K562 (cell line): Measurements from ENCODE around the gene API5. TPM values are rescaled to one million over a fixed set of nuclear protein-coding genes. Genes with fewer than 3 reads are reported as not detected.

Experiments
- ATAC-seq: fragments of 200-7000 bp; cut with Tn5 transposase; 3 replicates; pipeline ENCODE4 v1.9.1; 2020; ENCODE audit warnings: moderate library complexity
- BruUV-seq: library from RNA; stranded (reverse); fragments of 400-500 nt; replicated peaks from 2 replicates; lab custom pipeline; 2021; lab: Mats Ljungman, UMichigan
- CTCF ChIA-PET: fragments of 300-600 bp; formaldehyde crosslinking; extraction: SDS; loops from one replicate; lab custom pipeline; 2021; ENCODE audit warnings: low intra/inter-chr PET ratio; lab: Yijun Ruan, JAX
- POLR2A ChIA-PET: fragments of 300-600, 350-650 bp; sonication (Branson Sonifier 250); formaldehyde crosslinking; extraction: SDS; loops from one replicate; lab custom pipeline; 2021; ENCODE audit warnings: antibody characterized with exemption, inconsistent platforms; lab: Yijun Ruan, JAX
- DNase-seq, 4 experiments: peaks; one replicate each; pipeline versions ENCODE4 v3.0.0 to v3.0.0-alpha.2; 2011 to 2018; ENCODE audit warnings: low spot score in 3 of 4, mixed read lengths in 3 of 4; ENCODE audit errors: extremely low read depth in 1 of 4
- FAIRE-seq: peaks from 2 replicates; lab custom pipeline; 2011; peaks lifted over from hg19 to GRCh38; lab: Jason Lieb, UNC
- H2AFZ ChIP-seq: 2 replicates; pipeline ENCODE4 v1.6.0; 2011; ENCODE audit warnings: low read depth, low read length, control low read depth, inconsistent platforms
- H3K27ac ChIP-seq: fragments of 200-600 bp; 3 replicates; pipeline ENCODE4 v1.8.0; 2011; ENCODE audit warnings: low read depth, mild to moderate bottlenecking, control low read depth, inconsistent platforms, low read length, moderate library complexity, mixed read lengths; ENCODE audit errors: extremely low read depth
- H3K27me3 ChIP-seq, 2 experiments: fragments of 300-600 bp in 1 of 2; 2 replicates in 1 of 2; 3 replicates in 1 of 2; pipeline versions ENCODE4 v1.6.0 to v1.8.0; 2011; ENCODE audit warnings: inconsistent platforms in 2 of 2, low read length in 2 of 2, mild to moderate bottlenecking in 1 of 2, mixed read lengths in 1 of 2, moderate library complexity in 1 of 2; ENCODE audit not compliant: control insufficient read depth in 2 of 2, insufficient read depth in 2 of 2
- H3K36me3 ChIP-seq: fragments of 300-600 bp; 3 replicates; pipeline ENCODE4 v1.8.0; 2011; ENCODE audit warnings: mild to moderate bottlenecking, low read length, inconsistent platforms; ENCODE audit not compliant: control insufficient read depth, insufficient read depth
- H3K4me1 ChIP-seq, 2 experiments: fragments of 200-600 bp in 1 of 2; replicated peaks in 1 of 2; 2 replicates in 1 of 2; 3 replicates in 1 of 2; pipeline versions ENCODE4 v1.5.1 to v1.8.0; 2011; ENCODE audit warnings: inconsistent platforms in 2 of 2, low read length in 2 of 2, mild to moderate bottlenecking in 1 of 2, mixed read lengths in 1 of 2, moderate library complexity in 1 of 2; ENCODE audit not compliant: control insufficient read depth in 2 of 2, insufficient read depth in 2 of 2
- H3K4me2 ChIP-seq: 2 replicates; pipeline ENCODE4 v1.6.1; 2011; ENCODE audit warnings: low read length, control low read depth, inconsistent platforms, mixed read lengths; ENCODE audit not compliant: insufficient read depth
- H3K4me3 ChIP-seq: fragments of 200-600 bp; sonication (generic), shearing (Covaris generic); 2 replicates; pipeline ENCODE4 v1.5.1; 2016; ENCODE audit warnings: control low read depth, inconsistent platforms
- H3K79me2 ChIP-seq: fragments of 200-600 bp; 3 replicates; pipeline ENCODE4 v1.8.0; 2011; ENCODE audit warnings: low read length, inconsistent platforms; ENCODE audit not compliant: control insufficient read depth, insufficient read depth
- H3K9ac ChIP-seq, 2 experiments: 2 replicates each; pipeline versions ENCODE4 v1.6.0 to v1.6.1; 2011; ENCODE audit warnings: low read depth in 2 of 2, low read length in 2 of 2, control low read depth in 1 of 2, inconsistent platforms in 1 of 2, mild to moderate bottlenecking in 1 of 2, mixed read lengths in 1 of 2; ENCODE audit not compliant: insufficient read depth in 1 of 2
- H3K9me1 ChIP-seq: one replicate; pipeline ENCODE4 v1.6.0; 2011; ENCODE audit warnings: inconsistent platforms, mild to moderate bottlenecking, low read length, moderate library complexity; ENCODE audit not compliant: control insufficient read depth, insufficient read depth
- H3K9me3 ChIP-seq: replicated peaks from 2 replicates; pipeline ENCODE4 v1.5.1; 2011; ENCODE audit warnings: low read depth, low read length, inconsistent platforms; ENCODE audit not compliant: control insufficient read depth, insufficient read depth
- H4K20me1 ChIP-seq: replicated peaks from 2 replicates; pipeline ENCODE4 v1.6.1; 2011; ENCODE audit warnings: low read length, inconsistent platforms, mixed read lengths; ENCODE audit not compliant: control insufficient read depth, insufficient read depth
- ATF7 ChIP-seq: fragments of 450-650 bp; IDR thresholded peaks from 2 replicates; pipeline ENCODE4 v1.7.1; 2014; ENCODE audit warnings: mild to moderate bottlenecking, moderate library complexity
- CHAMP1 ChIP-seq: fragments of 450-650 bp; IDR thresholded peaks from 2 replicates; pipeline ENCODE4 v1.6.1; 2016; ENCODE audit warnings: mild to moderate bottlenecking
- GATA2 ChIP-seq: sonication (generic); formaldehyde crosslinking; IDR thresholded peaks from 2 replicates; pipeline ENCODE4 v1.4.0; 2020; ENCODE audit warnings: mild to moderate bottlenecking, missing genetic modification reagents
- HDAC1 ChIP-seq, 2 experiments: fragments of 450-650 bp; IDR thresholded peaks; 2 replicates each; pipeline ENCODE4 v1.6.1; 2016 to 2017; ENCODE audit warnings: inconsistent platforms in 1 of 2, mild to moderate bottlenecking in 1 of 2, moderate library complexity in 1 of 2
- HOMEZ ChIP-seq: fragments of 250-450 bp; sonication (Bioruptor Pico); IDR thresholded peaks from 2 replicates; pipeline ENCODE4 v1.4.0; 2020; ENCODE audit warnings: mild to moderate bottlenecking, moderate library complexity
- MBD1 ChIP-seq: fragments of 250-450 bp; sonication (Bioruptor Pico); IDR thresholded peaks from 2 replicates; pipeline ENCODE4 v1.8.0; 2022; ENCODE audit warnings: inconsistent platforms
- MIER1 ChIP-seq: fragments of 450-650 bp; IDR thresholded peaks from 2 replicates; pipeline ENCODE4 v1.6.1; 2016; ENCODE audit warnings: antibody characterized with exemption, mild to moderate bottlenecking, low read depth
- PHF20 ChIP-seq: fragments of 450-650 bp; IDR thresholded peaks from 2 replicates; pipeline ENCODE4 v1.6.1; 2018; ENCODE audit not compliant: partially characterized antibody
- RBM34 ChIP-seq: fragments of 200-400 bp; formaldehyde crosslinking; IDR thresholded peaks from 2 replicates; pipeline ENCODE4 v1.6.1; 2018; ENCODE audit warnings: low read length, borderline replicate concordance; ENCODE audit not compliant: insufficient read depth
- TCF7L2 ChIP-seq: fragments of 150-350 bp; IDR thresholded peaks from 2 replicates; pipeline ENCODE4 v1.6.1; 2016; ENCODE audit warnings: low read depth, mild to moderate bottlenecking, low read length, moderate library complexity
- ZFP36 ChIP-seq: fragments of 150-350 bp; IDR thresholded peaks from 2 replicates; pipeline ENCODE4 v1.6.1; 2018; ENCODE audit warnings: low read length, low read depth; ENCODE audit not compliant: partially characterized antibody
- ZNF184 ChIP-seq: sonication (generic); formaldehyde crosslinking; IDR thresholded peaks from 2 replicates; pipeline ENCODE4 v1.5.0; 2020; ENCODE audit warnings: missing genetic modification reagents
- ZNF57 ChIP-seq: fragments of 450-650 bp; formaldehyde crosslinking; IDR thresholded peaks from 2 replicates; pipeline ENCODE4 v1.4.0; 2020; ENCODE audit warnings: mild to moderate bottlenecking, moderate library complexity
- ZNF707 ChIP-seq: fragments of 250-450 bp; sonication (Bioruptor Pico); conservative IDR thresholded peaks from 2 replicates; pipeline ENCODE4 v1.8.0; 2022; ENCODE audit warnings: inconsistent platforms, mild to moderate bottlenecking, moderate library complexity
- ZNF77 ChIP-seq: fragments of 250-450 bp; sonication (Bioruptor Pico); IDR thresholded peaks from 2 replicates; pipeline ENCODE4 v1.5.0; 2020
- WGBS: fragments of 100-300 bp; shearing (Covaris generic); methylation state at CpG from one replicate; pipeline ENCODE4 v1.1.6; 2016; ENCODE audit warnings: low coverage, mixed read lengths; ENCODE audit not compliant: insufficient coverage; ENCODE audit errors: missing lambda C conversion rate; 5-methylcytosine and 5-hydroxymethylcytosine counted together
- in situ Hi-C: fragments of 300-500 bp; cut with MboI; formaldehyde crosslinking; loops from 4 replicates; pipeline ENCODE4 v1.15.0; 2018; ENCODE audit warnings: inconsistent platforms, mixed read lengths
- intact Hi-C: fragments of 100-400 bp; cut with micrococcal nuclease; formaldehyde crosslinking; loops from 2 replicates; pipeline ENCODE4 v1.14.2; 2022
- polyA plus RNA-seq, 8 experiments: library from polyadenylated mRNA; depleted of rRNA in 4 of 8; stranded (reverse) in 5 of 8; unstranded in 3 of 8; fragments of >200 nt; fragmentation: Nextera tagmentation in 2 of 8; fragmentation: Illumina TruSeq in 1 of 8; extraction: Ambion mirVana in 2 of 8; extraction: Trizol in 1 of 8; gene quantifications; 2 replicates each; pipeline versions ENCODE4 v1.2.1 to v1.2.3, GENCODE V29; 2011 to 2014; ENCODE audit warnings: inconsistent platforms in 1 of 8, missing spikeins in 1 of 8
- total RNA-seq, 7 experiments: library from RNA; depleted of rRNA in 6 of 7; stranded (reverse); fragments of >200 nt in 6 of 7; fragmentation: Illumina TruSeq in 2 of 7; extraction: Trizol in 2 of 7; gene quantifications; 2 replicates each; pipeline versions ENCODE4 v1.2.1 to v1.2.3, GENCODE V29; 2011 to 2021; ENCODE audit warnings: low replicate concordance in 1 of 7
- TF ChIP-seq, protein P1 (sequence below): fragments of 450-650 bp; formaldehyde crosslinking; IDR thresholded peaks from 2 replicates; pipeline ENCODE4 v1.4.0; 2022; ENCODE audit warnings: missing genetic modification characterization

Gene API5
- total and polyA plus RNA-seq, 9 of the 15 experiments (the other 6 are each of a cell fraction or from before 2014, with no cell fraction given), result 59.8 to 146 (median 123) TPM

DNA sequence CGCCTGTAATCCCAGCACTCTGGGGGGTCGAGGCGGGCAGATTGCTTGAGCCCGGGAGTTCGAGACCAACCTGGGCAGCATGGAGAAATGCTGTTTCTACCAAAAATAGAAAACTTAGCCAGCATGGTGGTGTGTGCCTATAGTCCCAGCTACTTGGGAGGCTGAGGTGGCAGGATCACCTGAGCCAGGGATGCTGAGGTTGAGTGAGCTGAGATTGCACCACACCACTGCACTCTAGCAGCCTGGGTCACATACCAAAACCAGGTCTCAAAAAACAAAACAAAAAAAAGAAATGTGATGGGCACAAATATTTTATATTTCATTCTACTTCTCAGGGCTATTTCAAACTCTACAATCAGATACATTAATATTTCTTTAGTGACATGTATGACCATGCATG, 72.6 kb downstream of the API5 start (continued):
- TF ChIP-seq MBD1 (CRISPR knock-in tag), result no peak
- TF ChIP-seq HDAC1 (IDR thresholded peaks at IDR 0.05), result no peak
- TF ChIP-seq MIER1, result no peak
- TF ChIP-seq RBM34, result no peak

GRCh38 chr11:43392713-43393112, 80.9 kb downstream of the API5 start:
- no peak overlapping the region for H3K9ac ChIP-seq
- H3K27me3 ChIP-seq, result no peaks in the 10 kb centered on the region
- H3K4me2 ChIP-seq, result no peak overlapping the region
- H3K4me1 ChIP-seq, result peaks cover 0 to 13% of the 10 kb centered on the region in 2 experiments; a peak in 3 of 5 replicates
- no peak overlapping the region for H3K4me3 ChIP-seq
- in situ Hi-C loops (no loop called here), intact Hi-C loops (no loop called here)
- ChIA-PET POLR2A (interaction anchor here (0.8 kb wide), 1 partner anchor 34 kb away, joined by 4 read pairs; the partner anchor contains the start of gene TTC17), CTCF (no interaction called here)
- H2AFZ ChIP-seq, result no peak overlapping the region
- no peaks in the 10 kb centered on the region for H3K79me2 ChIP-seq
- FAIRE-seq, result no peak
- TSS peak; percentile 11 for BruUV-seq
- peaks cover 76% of the 10 kb centered on the region for H3K36me3 ChIP-seq
- 92% methylated on average over 5 of the region's 5 CpGs for WGBS
- H4K20me1 ChIP-seq, result no peaks in the 10 kb centered on the region
- no peak overlapping the region for H3K27ac ChIP-seq
- DNase-seq, result no peak
- no peaks in the 10 kb centered on the region for H3K9me3 ChIP-seq
- ATAC-seq, result no peak
- H3K9me1 ChIP-seq, result no peaks in the 10 kb centered on the region
- TF ChIP-seq TCF7L2 (no peak), CHAMP1 (no peak), ATF7 (no peak), ZNF77 (CRISPR knock-in tag) (no peak), GATA2 (CRISPR knock-in tag) (no peak), ZNF57 (CRISPR knock-in tag) (no peak), ZFP36 (no peak), ZNF184 (no peak), ZNF707 (no peak), PHF20 (no peak), HOMEZ (CRISPR knock-in tag) (no peak)
- TF ChIP-seq, protein P1, sequence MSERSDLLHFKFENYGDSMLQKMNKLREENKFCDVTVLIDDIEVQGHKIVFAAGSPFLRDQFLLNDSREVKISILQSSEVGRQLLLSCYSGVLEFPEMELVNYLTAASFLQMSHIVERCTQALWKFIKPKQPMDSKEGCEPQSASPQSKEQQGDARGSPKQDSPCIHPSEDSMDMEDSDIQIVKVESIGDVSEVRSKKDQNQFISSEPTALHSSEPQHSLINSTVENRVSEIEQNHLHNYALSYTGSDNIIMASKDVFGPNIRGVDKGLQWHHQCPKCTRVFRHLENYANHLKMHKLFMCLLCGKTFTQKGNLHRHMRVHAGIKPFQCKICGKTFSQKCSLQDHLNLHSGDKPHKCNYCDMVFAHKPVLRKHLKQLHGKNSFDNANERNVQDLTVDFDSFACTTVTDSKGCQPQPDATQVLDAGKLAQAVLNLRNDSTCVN (CRISPR knock-in tag), result no peak
